A673 (cell line): ENCODE results near the gene ACAD9. TPM values are rescaled to one million over a fixed set of nuclear protein-coding genes. Genes with fewer than 3 reads are reported as not detected.

ENCODE experiments used
- BruUV-seq: library from RNA; stranded (reverse); fragments of 400-500 nt; replicated peaks from 2 replicates; lab custom pipeline; 2021; lab: Mats Ljungman, UMichigan
- CTCF ChIA-PET: fragments of 300-600 bp; sonication (Branson Sonifier 250); formaldehyde crosslinking; loops from one replicate; lab custom pipeline; 2022; ENCODE audit warnings: antibody characterized with exemption; lab: Charles Lee
- POLR2A ChIA-PET: fragments of 300-600 bp; sonication (Branson Sonifier 250); formaldehyde crosslinking; loops from one replicate; lab custom pipeline; 2022; ENCODE audit warnings: antibody characterized with exemption; ENCODE audit not compliant: low non-redundant PET; lab: Charles Lee
- DNase-seq: peaks from one replicate; pipeline ENCODE4 v3.0.0-alpha.2; 2015; ENCODE audit warnings: low spot score
- H3K27ac ChIP-seq: fragments of 200-600 bp; sonication (generic); 2 replicates; pipeline ENCODE4 v1.5.1; 2016; ENCODE audit warnings: mixed run types, low read depth, mild to moderate bottlenecking, mixed read lengths, antibody characterized with exemption, low read length; ENCODE audit not compliant: poor library complexity, severe bottlenecking
- H3K27me3 ChIP-seq: fragments of 200-600 bp; sonication (generic); replicated peaks from 2 replicates; pipeline ENCODE4 v1.6.1; 2017; ENCODE audit warnings: mixed run types, low read depth, mild to moderate bottlenecking, mixed read lengths, antibody characterized with exemption, low read length; ENCODE audit not compliant: insufficient read depth, poor library complexity
- H3K36me3 ChIP-seq: fragments of 200-600 bp; sonication (generic); 2 replicates; pipeline ENCODE4 v1.6.1; 2016; ENCODE audit warnings: mixed run types, mild to moderate bottlenecking, mixed read lengths, antibody characterized with exemption, low read length; ENCODE audit not compliant: insufficient read depth, poor library complexity, severe bottlenecking
- H3K4me1 ChIP-seq: fragments of 200-600 bp; sonication (generic); 2 replicates; pipeline ENCODE4 v1.6.1; 2017; ENCODE audit warnings: mixed run types, mild to moderate bottlenecking, mixed read lengths, antibody characterized with exemption, low read length; ENCODE audit not compliant: insufficient read depth, poor library complexity, severe bottlenecking
- H3K4me3 ChIP-seq: fragments of 200-600 bp; sonication (generic); 2 replicates; pipeline ENCODE4 v1.5.1; 2016; ENCODE audit warnings: low read depth, mixed run types, mild to moderate bottlenecking, mixed read lengths, low read length; ENCODE audit not compliant: poor library complexity, severe bottlenecking
- H3K9me3 ChIP-seq: fragments of 200-600 bp; sonication (generic); 2 replicates; pipeline ENCODE4 v1.6.1; 2016; ENCODE audit warnings: mixed run types, low read depth, mild to moderate bottlenecking, mixed read lengths, antibody characterized with exemption, low read length; ENCODE audit not compliant: poor library complexity, severe bottlenecking
- CTCF ChIP-seq: fragments of 300-800, 200-600 bp; sonication (generic); conservative IDR thresholded peaks from 2 replicates; pipeline ENCODE4 v1.5.1; 2017; ENCODE audit warnings: low read depth, mild to moderate bottlenecking, antibody characterized with exemption, low read length, moderate library complexity, mixed read lengths
- EZH2 ChIP-seq: fragments of 200-600 bp; sonication (generic); IDR thresholded peaks from 2 replicates; pipeline ENCODE4 v1.6.1; 2017; ENCODE audit warnings: borderline replicate concordance, low read depth, mild to moderate bottlenecking, mixed read lengths, antibody characterized with exemption, low read length; ENCODE audit not compliant: poor library complexity, severe bottlenecking
- intact Hi-C: fragments of 100-400 bp; cut with micrococcal nuclease; formaldehyde crosslinking; loops from one replicate; pipeline ENCODE4 v1.10.0; 2022; ENCODE audit not compliant: unreplicated experiment
- total RNA-seq: library from RNA; stranded (reverse); gene quantifications from 2 replicates; pipeline ENCODE4 v1.2.3, GENCODE V29; 2021

Gene ACAD9
- total RNA-seq, 1 experiment from 2014 or later: 54.5 TPM

- POLR2A ChIA-PET: no interaction called here
- no peak for DNase-seq
- no TSS peak for BruUV-seq
- no peak overlapping the region for H3K27ac ChIP-seq
- TF ChIP-seq EZH2 (no peak), CTCF (no peak)
- no peaks in the 10 kb centered on the region for H3K36me3 ChIP-seq
- H3K4me3 ChIP-seq: no peak overlapping the region
- H3K4me1 ChIP-seq: peaks cover 3% of the 10 kb centered on the region
- H3K27me3 ChIP-seq: no peaks in the 10 kb centered on the region
- CTCF ChIA-PET: no interaction called here
- H3K9me3 ChIP-seq: no peaks in the 10 kb centered on the region
- intact Hi-C loops: no loop called here
Measured at GRCh38 chr3:128870347-128870746, 9.1 kb upstream of the ACAD9 start.

GRCh38 chr3:128872282-128872681, 7.1 kb upstream of the ACAD9 start:
- no peaks in the 10 kb centered on the region for H3K4me1 ChIP-seq
- no peak overlapping the region for H3K4me3 ChIP-seq
- CTCF ChIA-PET: no interaction called here
- no TSS peak for BruUV-seq
- DNase-seq: no peak
- no peak for TF ChIP-seq CTCF
- no peak for TF ChIP-seq EZH2
- no peaks in the 10 kb centered on the region for H3K9me3 ChIP-seq
- intact Hi-C loops: no loop called here
- H3K27ac ChIP-seq: no peak overlapping the region
- no peaks in the 10 kb centered on the region for H3K36me3 ChIP-seq
- POLR2A ChIA-PET: no interaction called here
- no peaks in the 10 kb centered on the region for H3K27me3 ChIP-seq

GRCh38 chr3:128872744-128873143, 6.7 kb upstream of the ACAD9 start:
- TF ChIP-seq CTCF: no peak
- no peak for TF ChIP-seq EZH2
- ChIA-PET CTCF (no interaction called here), POLR2A (no interaction called here)
- BruUV-seq: no TSS peak
- intact Hi-C loops: no loop called here
- H3K27ac ChIP-seq: no peak overlapping the region
- H3K27me3 ChIP-seq: no peaks in the 10 kb centered on the region
- H3K9me3 ChIP-seq: no peaks in the 10 kb centered on the region
- no peak overlapping the region for H3K4me3 ChIP-seq
- no peaks in the 10 kb centered on the region for H3K4me1 ChIP-seq
- no peaks in the 10 kb centered on the region for H3K36me3 ChIP-seq
- no peak for DNase-seq
